GM19438 (cell line): ENCODE measurements around the gene ATOSA.
A peak's percentile ranks its signal among the peaks of the same experiment; 100 is the strongest.

Experiments used
- ATAC-seq: cut with Tn5 transposase; IDR thresholded peaks from one replicate; pipeline ENCODE4 v1.9.1; 2021; ENCODE audit warnings: low read depth; ENCODE audit not compliant: unreplicated experiment

Gene ATOSA

GRCh38 chr15:52682781-52683180 is 3.6 kb upstream of the ATOSA start:
- no peak for ATAC-seq

- no peak for ATAC-seq
Observed at GRCh38 chr15:52682200-52682599, 3.0 kb upstream of the ATOSA start.

GRCh38 chr15:52681441-52681840 is 2.3 kb upstream of the ATOSA start:
- ATAC-seq = no peak

GRCh38 chr15:52680761-52681160 is 1.6 kb upstream of the ATOSA start:
- ATAC-seq = no peak

- no peak for ATAC-seq
Observed at GRCh38 chr15:52680041-52680391, 828 bp upstream of the ATOSA start.

- peak; percentile 16 for ATAC-seq
Observed at GRCh38 chr15:52678468-52679231, 538 bp downstream of the ATOSA start.

GRCh38 chr15:52677593-52678467 is 1.4 kb downstream of the ATOSA start:
- ATAC-seq = peak; percentile 37

- ATAC-seq = no peak
Observed at GRCh38 chr15:52674831-52675230, 4.4 kb downstream of the ATOSA start.

GRCh38 chr15:52673734-52674133 is 5.5 kb downstream of the ATOSA start:
- no peak for ATAC-seq

- ATAC-seq = no peak
Observed at GRCh38 chr15:52673312-52673711, 5.9 kb downstream of the ATOSA start.

- no peak for ATAC-seq
Observed at GRCh38 chr15:52672661-52673060, 6.5 kb downstream of the ATOSA start.

GRCh38 chr15:52670087-52670486 is 9.1 kb downstream of the ATOSA start:
- no peak for ATAC-seq

- no peak for ATAC-seq
Observed at GRCh38 chr15:52668133-52668532, 11.1 kb downstream of the ATOSA start.

- peak; percentile 79 for ATAC-seq
Observed at GRCh38 chr15:52667597-52667996, 11.6 kb downstream of the ATOSA start.

- no peak for ATAC-seq
Observed at GRCh38 chr15:52663536-52664294, 15.5 kb downstream of the ATOSA start.

- ATAC-seq = no peak
Observed at GRCh38 chr15:52661909-52662308, 17.3 kb downstream of the ATOSA start.

GRCh38 chr15:52660192-52660591 is 19.0 kb downstream of the ATOSA start:
- ATAC-seq = no peak

GRCh38 chr15:52658955-52659354 is 20.2 kb downstream of the ATOSA start:
- peak; percentile 75 for ATAC-seq

GRCh38 chr15:52657338-52657737 is 21.9 kb downstream of the ATOSA start:
- no peak for ATAC-seq

- no peak for ATAC-seq
Observed at GRCh38 chr15:52656412-52656811, 22.8 kb downstream of the ATOSA start.

GRCh38 chr15:52653431-52653964 is 25.7 kb downstream of the ATOSA start:
- ATAC-seq = no peak
